Activated T-cell treated with anti-CD3 and anti-CD28 coated beads, Interleukin-2, amount 50 U/mL, for 1 hour (primary cell): ENCODE data around the gene SMURF2.
"Not testable (repeated sequence)": the region's sequence is repeated elsewhere in the genome, so short reads cannot be mapped to it uniquely, and the experiment has no call there.

ENCODE experiments used
- DNase-seq: peaks from one replicate; pipeline ENCODE4 v3.0.0-alpha.2; 2020

The SMURF2 gene

DNA sequence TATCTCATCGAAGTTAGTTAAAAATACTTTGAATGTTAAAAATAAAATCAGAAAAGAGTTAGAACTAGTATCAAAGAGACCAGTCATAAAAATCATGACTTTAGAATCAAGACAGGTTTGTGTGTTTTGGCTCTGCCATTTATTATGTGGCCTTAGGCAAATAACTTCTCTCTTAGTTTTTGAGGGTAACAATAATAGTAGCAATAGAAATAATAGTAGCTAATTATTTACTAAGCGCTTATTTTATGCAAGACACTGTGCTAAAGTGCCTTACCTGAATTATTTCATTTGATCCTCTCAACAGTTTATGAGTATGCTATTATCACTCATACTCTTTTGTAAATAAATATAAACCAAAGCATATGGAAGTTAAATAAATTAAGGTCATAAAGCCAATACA is 77.0 kb downstream of the SMURF2 start:
- no peak for DNase-seq

DNA sequence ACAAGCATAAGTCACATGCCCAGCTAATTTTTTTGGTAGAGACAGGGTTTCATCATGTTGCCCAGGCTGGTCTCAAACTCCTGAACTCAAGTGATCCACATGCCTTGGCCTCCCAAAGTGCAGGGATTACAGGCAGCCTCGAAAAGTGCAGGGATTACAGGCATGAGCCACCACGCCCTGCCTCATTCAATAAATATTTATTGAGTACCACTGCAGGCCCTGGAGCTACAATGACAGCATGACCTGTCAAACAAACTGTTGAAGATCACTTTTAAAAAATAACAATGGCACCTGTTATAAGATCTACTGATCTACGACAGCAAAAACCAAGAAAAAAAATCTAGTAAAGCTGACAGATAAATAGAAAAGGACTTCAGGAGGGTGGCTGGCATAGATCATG is 79.1 kb downstream of the SMURF2 start:
- no peak for DNase-seq

DNA sequence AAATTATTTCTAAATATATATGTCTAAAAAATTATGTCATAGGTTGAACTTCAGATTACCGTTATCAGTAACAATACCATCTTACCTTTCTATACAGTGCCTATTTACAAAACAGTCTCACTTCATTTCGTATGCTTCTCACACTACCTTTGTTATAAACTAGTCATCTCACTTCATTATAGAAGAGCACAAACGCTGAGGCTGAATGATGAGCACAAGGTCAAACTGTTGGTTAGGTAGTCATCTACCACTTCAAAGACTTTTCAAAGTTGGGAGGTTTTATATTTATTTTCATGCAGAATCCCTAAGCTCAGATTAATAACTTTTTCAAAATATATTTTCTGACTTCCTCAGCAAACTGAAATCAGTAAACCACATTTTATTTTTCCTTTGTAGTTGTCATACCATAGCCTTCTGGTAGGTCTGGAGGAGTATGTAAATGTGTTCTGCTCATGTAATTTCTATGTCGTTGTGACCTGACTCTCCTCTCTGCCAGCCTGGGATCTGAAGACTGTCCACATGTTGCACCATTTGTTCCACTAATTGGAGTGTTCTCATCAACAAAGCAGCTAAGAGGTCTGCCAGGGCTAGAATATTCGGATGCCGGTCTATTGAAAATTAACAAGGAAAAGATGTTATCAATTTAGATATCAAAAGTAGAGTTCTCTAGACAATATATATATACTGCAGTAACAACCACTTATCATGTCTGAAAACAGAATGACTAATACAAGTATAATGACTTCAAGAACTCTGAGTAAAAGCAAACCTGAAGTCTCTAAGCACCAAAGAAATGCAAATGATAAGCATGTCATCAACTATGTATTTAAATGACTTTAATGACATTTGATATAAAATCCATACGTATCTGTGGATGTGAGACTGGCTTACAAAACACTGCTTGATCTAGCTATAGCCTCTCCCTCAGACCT is 81.5 kb downstream of the SMURF2 start:
- no peak for DNase-seq

DNA sequence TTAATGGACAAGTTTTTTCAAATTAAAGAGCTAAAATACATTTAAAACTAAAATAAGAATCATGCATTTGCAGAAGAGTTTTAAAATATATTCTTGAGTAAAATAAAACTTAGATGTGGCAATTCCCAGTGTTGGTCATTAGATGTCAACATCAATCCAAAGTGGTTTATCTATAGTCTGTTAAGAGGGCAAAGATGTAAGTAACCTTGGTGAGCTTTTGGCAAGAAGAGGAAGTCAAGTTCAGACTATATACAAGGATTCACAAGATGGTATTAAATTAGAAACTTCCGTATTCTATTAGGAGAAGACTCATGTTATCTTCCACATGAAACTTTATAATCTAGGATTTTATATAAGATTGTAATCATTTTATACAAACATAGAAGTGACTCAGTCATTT is 82.2 kb downstream of the SMURF2 start:
- DNase-seq = no peak

DNA sequence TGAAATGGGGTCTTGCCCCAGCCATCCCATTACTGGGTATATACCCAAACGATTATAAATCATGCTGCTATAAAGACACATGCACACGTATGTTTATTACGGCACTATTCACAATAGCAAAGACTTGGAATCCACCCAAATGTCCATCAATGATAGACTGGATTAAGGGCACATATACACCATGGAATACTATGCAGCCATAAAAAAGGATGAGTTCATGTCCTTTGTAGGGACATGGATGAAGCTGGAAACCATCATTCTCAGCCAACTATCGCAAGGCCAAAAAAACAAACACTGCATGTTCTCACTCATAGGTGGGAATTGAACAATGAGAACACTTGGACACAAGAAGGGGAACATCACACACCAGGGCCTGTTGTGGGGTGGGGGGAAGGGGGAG is 85.1 kb downstream of the SMURF2 start:
- not testable (repeated sequence) for DNase-seq

DNA sequence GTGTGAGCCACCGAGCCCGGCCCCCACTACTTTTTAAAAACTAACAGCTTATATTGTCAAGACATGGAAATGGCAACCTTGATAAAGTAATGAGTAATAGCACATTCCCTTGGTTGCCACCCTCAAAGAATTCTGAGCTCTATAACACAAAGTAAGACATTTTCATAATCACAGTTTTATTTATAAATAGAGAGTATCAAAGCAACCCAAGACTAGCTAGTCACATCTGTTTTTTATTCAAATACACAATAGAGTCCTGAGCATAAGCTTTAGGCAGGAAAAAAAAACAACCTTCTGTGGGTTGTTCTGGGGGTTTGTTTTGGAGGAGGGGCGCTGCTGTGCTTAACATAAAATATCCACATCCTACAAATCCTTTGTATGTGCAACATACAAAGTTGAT is 86.7 kb downstream of the SMURF2 start:
- no peak for DNase-seq

DNA sequence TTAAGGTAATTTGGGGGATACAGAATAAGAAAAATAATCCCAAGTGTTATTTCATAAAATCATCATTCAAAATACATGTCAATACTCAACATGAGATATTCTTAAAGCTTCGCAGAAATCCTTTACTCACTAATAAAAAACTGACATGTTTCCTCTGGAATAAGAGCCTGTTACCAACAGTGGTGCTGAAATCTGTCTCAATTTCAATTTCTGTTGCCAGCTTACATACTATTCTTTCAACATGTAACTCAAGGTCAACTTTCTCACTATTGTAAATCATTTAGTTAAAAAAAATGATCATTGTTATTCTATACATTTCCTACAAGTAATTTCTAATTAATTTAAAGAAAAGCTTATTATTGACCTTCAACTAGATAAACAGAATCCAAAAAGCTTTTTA is 87.5 kb downstream of the SMURF2 start:
- DNase-seq = no peak

DNA sequence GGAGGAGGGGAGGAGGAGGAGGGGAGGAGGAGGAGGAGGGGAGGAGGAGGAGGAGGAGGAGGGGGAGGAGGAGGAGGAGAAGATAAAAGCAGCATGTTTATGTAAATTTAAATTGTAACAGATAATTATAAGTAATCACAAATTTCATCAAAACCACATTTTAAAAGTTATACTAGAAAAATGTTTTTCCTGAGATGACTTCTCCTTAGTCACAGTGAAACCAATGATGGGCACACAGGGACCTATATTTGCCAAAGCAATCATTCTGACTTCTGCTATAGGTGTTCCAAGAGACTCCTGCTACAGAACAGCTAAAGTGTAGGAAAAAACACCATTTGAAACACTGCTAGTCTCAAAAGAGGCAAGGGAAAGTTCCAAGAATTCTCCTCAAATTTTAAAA is 88.9 kb downstream of the SMURF2 start:
- DNase-seq = no peak

DNA sequence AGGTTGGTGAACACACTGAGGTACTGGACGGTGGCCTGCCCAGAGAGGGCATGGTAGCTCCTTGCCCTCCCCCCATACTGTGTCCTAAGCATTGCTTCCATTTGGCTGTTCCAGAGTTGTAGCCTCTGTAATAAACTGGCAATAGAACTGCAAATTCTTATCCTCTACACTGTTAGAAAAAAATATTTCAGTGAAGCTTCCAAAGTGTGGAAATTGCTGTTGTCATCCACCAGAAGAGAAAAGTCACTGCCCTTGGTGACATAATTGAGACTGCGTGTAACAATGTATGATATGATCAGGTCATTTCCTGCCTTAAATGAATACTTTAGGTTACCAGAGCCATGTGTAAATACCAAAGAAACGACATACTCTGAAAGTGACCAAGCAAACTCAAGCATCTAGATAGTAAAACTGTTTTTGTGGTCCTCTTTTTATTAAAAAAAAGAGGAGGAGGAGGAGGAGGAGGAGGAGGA is 89.4 kb downstream of the SMURF2 start:
- no peak for DNase-seq

DNA sequence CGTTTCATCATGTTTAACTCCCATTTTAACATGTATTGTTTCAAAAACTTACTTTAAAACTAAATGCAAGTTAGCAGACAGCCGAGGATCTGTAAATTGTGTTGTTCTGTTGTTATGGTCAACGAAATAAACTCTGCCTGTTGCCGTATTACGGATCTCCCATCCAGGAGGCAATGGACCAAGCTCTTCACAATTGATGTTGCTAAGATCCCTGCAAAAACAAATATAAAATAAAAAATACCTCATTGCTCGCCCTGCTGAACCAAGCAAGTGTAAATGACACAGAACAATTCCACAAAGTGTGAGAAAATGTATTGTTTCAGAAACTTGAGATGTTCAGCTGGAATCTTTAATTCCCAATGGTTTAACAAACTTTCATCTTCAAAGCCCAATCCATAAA is 90.4 kb downstream of the SMURF2 start:
- DNase-seq = no peak

DNA sequence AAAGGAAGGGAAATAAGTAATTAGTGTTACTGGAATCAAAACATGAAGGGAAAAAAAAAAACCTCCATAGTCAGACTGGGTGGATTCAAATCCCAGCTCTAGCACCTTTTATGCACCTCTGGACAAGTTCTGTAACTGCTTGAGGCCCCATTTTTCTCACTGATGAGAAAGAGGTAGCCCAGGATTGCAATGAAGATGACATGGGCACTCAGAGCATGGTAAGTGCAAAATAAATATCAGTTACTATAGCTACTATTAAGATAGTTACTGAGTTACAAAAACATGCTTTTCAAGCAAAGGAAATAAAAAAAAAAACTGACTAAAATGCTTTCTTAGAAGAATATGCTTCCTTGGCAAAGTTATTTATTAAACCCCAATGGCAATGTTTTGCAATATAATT is 96.5 kb downstream of the SMURF2 start:
- no peak for DNase-seq

DNA sequence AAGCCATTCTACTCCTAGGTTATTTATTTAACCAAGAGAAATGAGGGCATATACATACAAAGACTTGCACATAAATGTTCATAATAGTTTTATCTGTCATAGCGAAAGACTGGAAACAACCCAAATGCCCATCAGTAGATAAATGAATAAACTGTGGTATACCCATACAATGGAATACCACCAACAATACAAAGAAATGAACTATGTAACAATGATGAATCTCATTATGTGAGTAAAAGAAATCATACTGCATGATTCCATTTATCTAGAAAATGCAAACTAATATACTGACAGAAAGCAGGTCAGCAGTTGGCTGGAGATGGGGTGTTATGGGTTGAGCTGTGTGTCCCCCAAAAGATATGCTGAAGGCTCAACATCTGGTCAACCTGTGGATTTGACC is 98.0 kb downstream of the SMURF2 start:
- no peak for DNase-seq

DNA sequence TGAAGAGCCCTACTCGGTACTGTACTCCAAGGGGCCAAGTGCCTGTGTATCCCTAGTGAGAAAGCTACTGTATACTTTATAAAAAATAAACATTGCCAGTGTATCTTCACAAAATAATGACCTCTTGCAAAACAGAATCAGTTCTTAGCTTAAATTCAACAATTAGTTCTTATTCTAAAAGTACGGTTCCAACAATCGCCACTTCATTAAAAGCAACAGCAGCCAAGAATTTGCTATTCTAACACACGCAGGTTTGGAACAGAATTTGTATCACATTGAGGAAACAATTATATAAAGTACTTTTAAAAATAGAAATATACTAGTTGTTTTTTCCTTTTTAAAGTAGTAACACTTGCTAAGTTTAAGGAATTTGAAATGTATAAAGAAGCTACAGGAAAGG is 106.8 kb downstream of the SMURF2 start:
- DNase-seq = no peak

DNA sequence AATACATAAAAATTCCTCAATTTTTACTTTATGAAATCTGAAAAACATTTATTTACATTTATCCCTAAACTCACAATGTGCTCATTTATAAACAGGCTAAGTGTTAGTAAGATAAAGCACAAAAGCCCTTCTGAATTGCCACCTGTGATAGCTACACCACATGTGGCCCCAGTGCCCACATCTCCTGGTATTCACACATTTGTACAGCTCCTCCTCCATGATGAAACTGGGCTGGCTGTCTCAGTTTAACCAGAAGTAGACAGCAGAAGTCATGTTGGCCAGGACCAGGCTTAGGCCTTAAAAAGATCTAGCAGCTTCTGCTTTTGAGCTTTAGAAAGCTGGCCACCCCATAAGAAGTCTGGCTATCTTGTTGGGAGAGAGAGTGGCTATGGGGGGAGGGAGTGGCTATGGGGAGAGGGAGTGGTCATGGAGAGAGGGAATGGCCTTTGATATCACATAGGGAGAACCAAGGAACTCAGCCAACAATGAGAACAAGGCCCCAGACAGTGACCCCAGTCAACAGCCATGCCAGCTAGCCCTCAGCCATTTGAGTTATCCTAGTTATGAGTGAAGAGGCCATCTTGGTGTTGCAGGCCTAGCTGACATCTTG is 108.0 kb downstream of the SMURF2 start:
- DNase-seq = no peak

DNA sequence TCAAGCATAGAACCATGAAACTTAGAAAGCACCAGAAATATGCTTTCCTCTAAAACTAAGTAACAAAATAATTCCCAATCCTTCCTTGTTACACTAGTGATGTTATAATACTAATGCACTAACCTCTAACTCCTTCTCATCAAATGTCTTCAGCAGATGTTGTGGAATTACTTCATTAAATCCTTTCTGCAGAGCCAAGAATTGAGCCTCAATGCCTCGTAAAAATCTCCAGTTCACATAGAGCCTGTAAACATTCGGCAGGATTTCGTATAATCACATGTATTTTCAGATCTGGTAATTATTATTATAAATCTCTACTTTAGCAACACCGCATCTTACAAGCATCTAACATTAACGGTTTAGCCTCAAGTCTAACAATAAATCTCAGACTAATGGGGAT is 110.6 kb downstream of the SMURF2 start:
- no peak for DNase-seq

DNA sequence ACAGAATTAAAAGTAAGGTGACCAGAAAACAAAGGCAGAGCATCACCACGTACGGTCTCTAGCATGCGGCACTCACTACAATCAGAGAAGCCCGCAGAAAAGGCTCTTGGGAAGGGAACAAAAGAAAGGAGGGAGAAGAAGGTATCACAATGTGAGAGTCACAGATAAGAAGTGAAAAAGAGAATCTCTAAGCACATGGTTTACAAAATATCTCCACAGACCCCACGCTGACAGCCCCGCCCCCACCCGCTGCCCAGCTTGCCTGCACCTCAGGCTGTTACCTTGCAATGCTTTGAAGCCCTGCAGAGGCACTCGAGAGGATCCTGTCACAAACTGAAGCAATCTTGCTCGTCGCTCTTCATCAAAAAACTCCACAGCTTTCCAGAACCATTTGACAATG is 114.8 kb downstream of the SMURF2 start:
- DNase-seq = no peak

DNA sequence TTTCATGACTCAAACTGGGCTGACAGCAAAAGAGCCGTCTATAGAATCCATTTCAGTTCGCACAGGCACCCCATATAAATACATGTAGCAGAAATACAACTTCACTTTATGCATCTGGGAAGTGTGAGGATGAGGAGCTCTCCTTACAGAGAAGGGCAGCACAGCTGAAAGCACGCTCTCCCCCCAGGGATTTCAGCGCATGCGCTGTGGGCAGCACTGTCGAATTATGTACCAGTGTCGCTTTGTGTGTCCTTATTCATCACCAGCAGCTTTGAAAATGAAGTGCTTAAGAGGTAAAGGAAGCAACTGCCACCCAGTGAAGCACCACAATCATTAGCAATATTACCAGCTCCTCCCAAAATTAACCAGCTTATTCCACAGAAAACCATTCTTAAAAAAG is 115.4 kb downstream of the SMURF2 start:
- no peak for DNase-seq

DNA sequence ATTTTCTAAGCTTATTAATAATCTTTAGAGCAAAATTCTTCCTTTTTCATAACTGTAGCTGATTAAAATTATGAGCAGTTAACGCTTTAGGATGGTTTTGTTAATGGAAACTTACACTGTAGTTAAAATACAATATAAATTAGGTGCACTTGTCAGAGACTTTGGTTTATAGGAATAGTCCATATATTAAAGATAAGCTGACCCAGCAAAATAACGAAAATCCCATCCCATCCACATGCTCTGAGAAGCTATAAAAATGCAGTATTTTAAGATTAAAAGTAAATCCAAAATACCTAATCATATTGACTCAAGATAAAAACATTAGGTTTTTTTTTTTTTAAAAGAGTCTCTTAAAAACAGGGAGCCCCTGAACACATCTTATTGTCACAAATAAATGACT is 117.4 kb downstream of the SMURF2 start:
- no peak for DNase-seq

DNA sequence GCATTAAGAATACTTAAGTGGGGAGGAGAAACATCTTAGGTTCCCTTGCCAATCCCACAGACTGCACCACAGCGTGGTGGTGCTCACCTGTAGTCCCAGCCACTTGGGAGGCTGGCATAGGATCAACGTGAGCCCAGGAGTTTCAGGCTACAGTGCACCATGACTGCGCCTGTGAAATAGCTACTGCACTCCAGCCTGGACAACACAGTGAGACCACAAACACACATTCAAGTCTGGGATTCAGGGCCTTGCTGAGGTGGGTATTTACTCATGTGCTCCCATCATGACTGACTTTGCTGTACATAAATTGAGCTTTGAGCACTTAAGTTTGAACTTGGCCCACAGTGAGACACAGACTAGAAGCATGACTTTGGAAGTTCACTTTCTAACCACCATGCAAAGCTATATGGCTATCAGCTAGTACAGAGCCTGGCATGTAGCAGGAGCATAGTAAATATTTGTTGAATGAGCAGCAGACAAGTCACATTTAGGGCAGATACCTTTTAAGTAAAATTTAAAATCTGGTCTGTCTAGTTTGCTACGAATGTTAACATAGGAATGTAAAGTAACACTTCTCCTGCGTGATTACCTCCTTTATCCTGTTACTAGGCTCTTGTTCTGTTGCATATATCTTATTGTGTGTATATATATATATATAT is 121.9 kb downstream of the SMURF2 start:
- no peak for DNase-seq

DNA sequence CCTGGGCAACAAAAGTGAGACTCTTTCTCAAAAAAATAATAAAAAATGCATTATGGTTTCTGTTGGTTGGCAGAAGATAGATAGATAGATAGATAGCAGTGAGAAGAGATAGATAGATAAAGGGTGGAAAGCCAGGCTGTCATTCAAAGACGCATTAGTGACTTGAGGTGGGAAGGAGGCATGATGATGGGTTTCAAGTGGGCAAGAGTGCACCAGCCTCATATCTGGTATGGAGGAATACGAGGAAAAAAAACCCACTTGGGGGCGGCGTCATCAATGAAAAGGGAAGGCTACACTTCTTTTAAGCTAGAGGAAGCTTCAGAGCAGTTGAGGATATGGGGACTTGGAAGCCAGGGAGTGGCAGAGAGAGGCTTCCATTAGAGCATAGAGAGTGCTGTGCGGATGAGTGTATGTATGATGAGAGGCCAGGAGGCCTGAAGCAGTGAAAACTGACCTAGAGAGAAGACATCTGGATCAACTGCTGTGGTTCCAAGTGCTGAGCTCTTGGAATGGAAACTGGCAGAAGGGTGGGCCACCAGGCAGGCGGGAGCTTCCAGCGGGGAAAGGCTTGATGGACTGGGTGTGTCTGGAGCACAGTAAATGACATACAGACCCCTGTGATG is 123.5 kb downstream of the SMURF2 start:
- DNase-seq = no peak

DNA sequence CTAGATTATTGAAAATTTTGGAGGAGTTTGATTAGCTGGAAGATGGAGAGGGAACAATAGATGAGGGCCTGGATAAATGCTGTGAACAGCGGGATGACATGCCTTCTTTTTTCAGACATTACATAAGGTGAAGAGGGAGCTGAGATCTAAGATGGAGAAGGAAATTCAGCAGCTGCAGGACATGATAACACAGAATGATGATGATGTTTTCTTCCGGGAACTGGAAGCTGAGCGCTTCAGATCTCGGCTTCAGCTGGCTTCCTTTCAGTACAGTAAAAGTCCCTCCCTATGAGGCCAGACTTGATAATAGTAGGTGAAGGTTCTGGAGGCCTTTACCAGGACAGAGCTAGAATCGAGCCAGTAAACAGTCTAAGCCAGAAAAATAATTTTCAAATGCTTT is 124.6 kb downstream of the SMURF2 start:
- no peak for DNase-seq

DNA sequence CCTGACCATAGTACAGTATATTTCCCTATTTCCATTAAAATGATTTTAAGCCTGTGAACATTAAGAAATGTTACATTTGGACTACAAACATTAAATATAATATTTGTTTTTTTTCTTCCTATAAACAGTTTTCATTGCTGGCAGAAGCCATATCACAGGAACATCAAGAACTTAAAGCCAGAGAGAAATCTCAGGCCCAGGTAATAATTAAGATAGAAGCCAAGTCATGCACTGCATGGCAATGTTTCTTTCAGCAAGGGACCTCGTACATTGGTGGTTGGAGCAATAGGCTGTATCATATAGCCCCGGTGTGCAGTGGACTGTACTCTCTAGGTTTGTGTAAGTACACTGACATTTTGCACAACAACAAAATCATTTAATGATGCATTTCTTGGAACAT is 125.2 kb downstream of the SMURF2 start:
- no peak for DNase-seq

DNA sequence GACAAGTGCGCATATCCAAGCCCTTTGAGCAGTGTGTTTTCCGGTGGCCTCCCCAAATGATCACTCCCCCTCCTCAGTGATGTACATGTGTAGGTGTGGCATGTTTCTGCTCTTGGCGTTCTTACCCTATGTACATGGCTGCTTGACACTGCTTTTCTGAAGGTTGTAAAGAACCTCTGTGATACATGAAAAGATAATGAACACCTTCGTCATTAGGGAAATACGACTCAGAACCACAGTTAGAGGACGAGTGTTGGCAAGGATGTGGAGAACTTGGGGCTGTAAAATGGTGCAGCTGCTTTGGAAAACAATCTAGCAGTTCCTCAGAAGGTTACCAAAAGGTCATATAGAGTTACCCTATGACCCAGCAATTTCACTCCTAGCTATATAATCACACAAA is 126.8 kb downstream of the SMURF2 start:
- no peak for DNase-seq

DNA sequence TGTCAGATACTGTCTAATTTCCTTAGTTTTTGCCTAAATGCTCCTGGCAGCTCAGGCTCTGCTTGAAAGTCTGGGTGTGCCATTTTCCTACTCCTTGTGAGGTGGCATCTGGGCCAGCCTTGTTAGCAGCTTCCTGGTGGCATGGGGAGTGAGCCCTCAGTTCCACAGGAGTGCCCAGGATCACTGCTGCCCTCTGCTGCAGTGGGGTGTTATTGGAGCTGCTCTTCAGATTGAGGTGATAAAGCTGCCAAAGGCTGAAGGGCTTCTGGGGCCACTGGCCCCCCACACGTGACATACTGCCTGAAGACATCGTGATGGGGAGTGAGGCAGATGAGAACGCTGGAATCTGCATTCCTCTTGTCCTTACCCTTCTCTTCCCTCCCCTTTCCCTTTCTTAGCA is 127.9 kb downstream of the SMURF2 start:
- no peak for DNase-seq
